Activated effector memory CD4-positive, alpha-beta T cell treated with anti-CD3 and anti-CD28 coated beads, Interleukin-2, amount 50 U/mL, for 16 hours (primary cell): ENCODE results near the gene C22orf39.

Source experiments
- DNase-seq: peaks from one replicate; pipeline ENCODE4 v3.0.0-alpha.2; 2020

Gene C22orf39, protein sequence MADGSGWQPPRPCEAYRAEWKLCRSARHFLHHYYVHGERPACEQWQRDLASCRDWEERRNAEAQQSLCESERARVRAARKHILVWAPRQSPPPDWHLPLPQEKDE

GRCh38 chr22:19447330-19448075 is at the start of gene C22orf39:
TSS of gene C22orf39 (minus strand) at chr22:19447711. CDS start at chr22:19447688, 23 bp downstream.
- DNase-seq = peak; percentile 95

- no peak for DNase-seq
These were observed 49.7 kb upstream of the C22orf39 start for GRCh38 chr22:19497245-19497644.

DNA sequence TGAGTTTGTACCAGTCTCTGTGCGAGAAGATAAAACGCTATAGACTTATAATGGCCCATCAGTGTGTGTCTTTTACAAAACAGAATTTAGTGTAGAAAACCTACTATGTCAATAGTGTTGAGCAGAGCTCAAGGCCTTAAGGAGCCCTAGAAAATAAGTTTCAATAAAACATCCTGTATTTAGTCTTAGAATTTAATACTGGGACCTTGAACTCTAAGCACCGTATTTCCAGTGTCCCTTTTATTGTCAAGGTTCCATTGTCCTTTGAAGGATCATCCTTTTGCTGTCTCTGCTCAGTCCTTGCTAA is 48.8 kb upstream of the C22orf39 start:
- no peak for DNase-seq

GRCh38 chr22:19495562-19496323 is 48.2 kb upstream of the C22orf39 start:
- DNase-seq = peak; percentile 27

DNA sequence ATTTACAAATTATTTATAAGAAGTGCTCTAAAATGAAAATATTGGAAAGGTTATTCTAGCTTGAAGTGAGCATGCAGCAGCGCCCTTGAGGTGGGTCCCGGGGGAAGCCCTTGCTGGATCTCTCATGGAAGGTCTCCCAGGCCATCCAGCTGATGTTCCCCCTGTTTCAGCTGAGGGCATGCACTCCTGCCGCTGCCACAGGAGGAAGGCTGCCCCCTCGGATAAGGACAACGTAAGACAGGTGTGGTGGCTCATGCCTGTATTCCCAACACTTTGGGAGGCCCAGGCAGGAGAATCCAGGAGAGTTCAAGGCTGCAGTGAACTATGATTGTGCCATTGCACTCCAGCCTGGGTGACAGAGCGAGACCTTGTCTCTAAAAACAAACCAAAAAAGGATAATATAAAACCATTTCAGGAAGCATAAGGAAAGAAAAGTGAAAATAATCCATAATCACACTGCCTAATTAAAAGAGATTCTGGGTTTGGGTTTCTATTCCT is 47.2 kb upstream of the C22orf39 start:
- DNase-seq = peak; percentile 36

GRCh38 chr22:19494001-19494560 is 46.6 kb upstream of the C22orf39 start:
- DNase-seq = peak; percentile 36

- peak; percentile 42 for DNase-seq
These were observed 45.1 kb upstream of the C22orf39 start for GRCh38 chr22:19492504-19493174.

- DNase-seq = peak; percentile 13
These were observed 43.2 kb upstream of the C22orf39 start for GRCh38 chr22:19490628-19491230.

DNA sequence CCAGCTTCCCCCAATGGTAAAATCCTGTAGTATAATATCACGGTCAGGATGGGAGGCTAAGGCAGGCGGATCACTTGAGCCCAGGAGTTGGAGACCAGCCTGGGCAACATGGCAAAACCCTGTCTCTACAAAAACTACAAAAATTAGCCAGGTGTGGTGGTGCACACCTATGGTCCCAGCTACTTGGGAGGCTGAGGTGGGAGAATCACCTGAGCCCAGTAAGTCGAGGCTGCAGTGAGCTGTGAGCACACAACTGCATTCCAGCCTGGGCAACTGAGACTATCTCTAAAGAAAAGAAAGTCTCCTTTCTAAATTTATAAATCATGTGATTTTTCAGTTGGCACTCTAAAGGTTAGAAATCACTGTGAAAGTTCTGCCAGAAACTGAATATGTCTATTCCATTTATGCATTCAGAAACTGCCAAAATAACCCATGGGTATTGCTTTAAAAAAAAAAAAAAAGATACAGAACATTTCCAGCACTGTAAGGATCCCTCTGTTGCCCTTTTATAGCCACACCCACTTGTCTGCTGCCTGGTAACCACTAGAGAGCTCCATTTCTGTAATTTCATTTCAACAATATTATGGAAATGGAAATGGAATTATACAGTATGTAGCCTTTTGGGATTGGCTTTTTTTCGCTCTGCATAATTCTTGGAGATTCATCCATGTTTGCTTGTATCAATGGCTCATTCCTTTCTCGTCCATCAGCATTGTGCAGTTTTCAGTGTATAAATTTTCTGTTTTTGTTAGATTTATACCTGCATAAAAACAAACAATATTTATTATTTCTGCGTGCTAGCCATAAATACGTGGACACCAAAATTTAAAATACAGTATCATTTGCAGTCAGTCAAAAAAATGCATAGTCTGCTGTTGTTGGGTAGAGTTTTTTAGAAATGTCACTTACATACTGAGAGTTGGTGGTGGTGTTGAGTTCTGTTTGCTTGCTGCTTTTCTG is 41.7 kb upstream of the C22orf39 start:
- peak; percentile 19 for DNase-seq

DNA sequence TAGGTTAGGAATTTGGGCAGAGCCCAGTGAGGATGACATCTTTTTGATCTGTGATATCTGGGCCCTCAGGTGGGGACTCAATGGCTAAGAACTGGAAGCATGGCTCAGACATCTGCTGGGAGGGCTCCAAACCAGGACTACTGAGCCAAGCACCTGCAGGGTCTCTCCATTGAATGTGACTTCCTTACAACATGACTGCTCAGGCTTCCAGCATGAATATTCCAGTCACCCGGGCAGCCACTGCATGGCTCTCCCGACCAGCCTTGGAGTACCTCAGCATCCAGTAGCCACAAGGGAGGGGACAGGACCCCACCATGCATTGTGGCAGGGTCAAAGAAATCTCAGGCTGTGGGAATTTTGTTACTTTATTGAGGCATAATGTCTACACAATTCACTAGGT is 40.8 kb upstream of the C22orf39 start:
- DNase-seq = peak; percentile 16

- DNase-seq = no peak
These were observed 36.2 kb upstream of the C22orf39 start for GRCh38 chr22:19483481-19484244.

DNA sequence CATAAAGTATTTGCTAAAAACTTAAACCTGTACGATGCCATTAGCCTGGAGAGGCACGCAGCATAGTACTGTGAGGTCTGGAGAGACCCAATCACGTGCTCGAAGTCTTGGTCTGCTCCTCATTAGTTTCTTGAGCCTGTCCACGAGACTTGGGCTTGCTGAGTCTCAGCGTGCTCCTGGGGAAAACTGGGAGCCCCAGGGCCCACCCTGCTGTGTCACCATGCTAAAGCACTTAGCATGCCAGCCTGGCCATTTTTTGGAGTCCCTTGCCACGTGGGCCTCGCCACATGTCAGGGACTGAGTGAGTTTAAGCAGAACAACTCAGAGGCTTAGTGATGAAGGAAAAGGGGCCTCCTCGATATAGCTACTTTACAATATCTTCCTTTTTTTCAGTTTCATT is 34.8 kb upstream of the C22orf39 start:
- peak; percentile 38 for DNase-seq

DNA sequence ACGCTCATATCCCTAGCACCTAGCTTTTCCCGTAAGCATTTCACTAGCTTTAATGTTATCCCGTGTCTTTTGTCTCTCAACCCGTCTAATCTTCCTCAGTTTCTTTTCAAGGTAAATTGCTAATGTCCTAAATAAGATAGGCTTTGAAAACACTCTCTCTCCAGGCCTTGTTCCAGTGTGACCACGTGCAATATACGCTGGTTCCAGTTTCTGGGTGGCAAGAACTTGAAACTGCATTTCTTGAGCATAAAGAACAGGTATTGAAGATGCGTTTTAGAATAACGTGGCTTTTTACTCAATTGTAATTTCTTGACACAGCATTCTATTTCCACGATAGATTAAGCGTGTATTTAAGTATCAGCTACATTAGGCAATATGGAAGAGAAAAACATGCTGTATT is 33.3 kb upstream of the C22orf39 start:
- DNase-seq = no peak

DNA sequence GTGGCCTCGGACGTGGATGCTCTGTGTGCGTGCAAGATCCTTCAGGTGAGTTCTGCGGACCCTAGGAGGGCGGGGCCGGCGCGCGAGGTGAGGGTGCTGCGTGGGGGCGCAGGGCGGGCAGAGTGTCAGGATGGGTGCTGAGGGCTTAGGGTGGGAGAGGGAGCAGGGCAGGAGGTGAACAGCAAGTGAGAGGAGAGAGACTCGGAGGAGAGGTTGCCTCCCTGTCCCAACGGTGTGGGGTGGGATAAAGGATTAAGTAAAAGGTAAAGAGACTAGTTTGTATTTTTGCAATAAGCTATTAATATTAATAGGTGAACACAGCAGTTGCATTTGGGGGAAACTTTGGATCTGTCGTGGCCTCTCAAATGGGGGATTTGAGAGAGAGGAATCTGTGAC is 32.7 kb upstream of the C22orf39 start:
- peak; percentile 67 for DNase-seq

GRCh38 chr22:19479355-19480172 is 32.1 kb upstream of the C22orf39 start, which contains the start of gene CDC45:
TSS of gene CDC45 (plus strand) at chr22:19479920. CDS start at chr22:19479969, 49 bp downstream.
- peak; percentile 97 for DNase-seq

GRCh38 chr22:19478901-19479354 is 31.4 kb upstream of the C22orf39 start, which contains the start of gene UFD1:
TSS of gene UFD1 (minus strand) at chr22:19479193. CDS start at chr22:19479085, 108 bp downstream.
- DNase-seq = peak; percentile 93

- peak; percentile 68 for DNase-seq
These were observed 30.8 kb upstream of the C22orf39 start for GRCh38 chr22:19478045-19478900.

DNA sequence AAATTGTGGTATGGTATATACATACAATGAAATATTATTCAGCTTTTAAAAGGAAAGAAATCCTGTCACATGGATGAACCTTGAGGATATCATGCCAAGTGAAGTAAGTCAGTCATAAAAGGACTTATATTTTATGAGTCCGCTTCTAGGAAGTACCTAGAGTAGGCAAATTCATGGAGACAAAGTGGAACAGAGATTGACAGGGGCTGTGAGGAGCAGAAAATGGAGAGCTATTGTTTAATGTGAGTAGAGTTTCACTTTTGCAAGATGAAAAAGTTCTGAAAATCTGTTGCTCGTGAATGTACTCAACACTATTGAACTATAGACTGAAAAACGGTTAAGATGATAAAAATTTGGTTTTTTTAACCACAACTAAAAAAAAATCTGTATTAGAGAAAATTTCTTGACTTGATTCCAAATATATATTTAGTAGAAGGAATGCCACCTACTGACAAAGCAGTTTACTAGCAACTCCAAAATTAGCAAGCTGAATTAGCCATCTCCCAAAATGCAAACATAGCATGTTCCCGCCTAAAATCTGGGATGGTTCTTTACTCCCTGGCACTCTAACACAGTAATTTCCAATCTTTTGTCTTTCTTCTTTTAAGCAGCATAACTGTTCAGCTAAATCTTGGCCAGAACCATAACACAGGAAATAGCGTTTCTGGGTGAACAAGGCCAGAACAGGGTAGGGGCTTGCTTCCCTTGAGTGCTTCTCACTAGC is 30.0 kb upstream of the C22orf39 start:
- DNase-seq = no peak
